Stomach (tissue), 4 donors: ENCODE data around the gene ZNF329.

ENCODE experiments used
- CTCF ChIP-seq, 7 experiments: fragments of 450-650 bp in 4 of 7; fragments of 200-600 bp in 3 of 7; sonication (generic) in 3 of 7; IDR thresholded peaks; one replicate each; pipeline ENCODE4 v1.5.1; 2016 to 2019; ENCODE audit warnings: antibody characterized with exemption in 7 of 7, control low read depth in 2 of 7, mild to moderate bottlenecking in 1 of 7
- EP300 ChIP-seq: sonication (generic); formaldehyde crosslinking; IDR thresholded peaks from one replicate; pipeline ENCODE4 v1.6.1; 2017; ENCODE audit warnings: antibody characterized with exemption
- POLR2A ChIP-seq, 4 donors: fragments of 450-650 bp; IDR thresholded peaks; one replicate each; pipeline ENCODE4 v1.6.1; 2016; ENCODE audit warnings: antibody characterized with exemption in 4 of 4, control low read depth in 2 of 4, mild to moderate bottlenecking in 1 of 4, moderate library complexity in 1 of 4

GRCh38 chr19:58108546-58108817 lies 42.1 kb downstream of the ZNF329 start:
- TF ChIP-seq CTCF (IDR thresholded peaks at IDR 0.05) = no peak
- TF ChIP-seq EP300 = no peak
- no peak for TF ChIP-seq POLR2A (IDR thresholded peaks at IDR 0.05)
